ENCODE data around the gene MFAP4.

MFAP4 gene

DNA sequence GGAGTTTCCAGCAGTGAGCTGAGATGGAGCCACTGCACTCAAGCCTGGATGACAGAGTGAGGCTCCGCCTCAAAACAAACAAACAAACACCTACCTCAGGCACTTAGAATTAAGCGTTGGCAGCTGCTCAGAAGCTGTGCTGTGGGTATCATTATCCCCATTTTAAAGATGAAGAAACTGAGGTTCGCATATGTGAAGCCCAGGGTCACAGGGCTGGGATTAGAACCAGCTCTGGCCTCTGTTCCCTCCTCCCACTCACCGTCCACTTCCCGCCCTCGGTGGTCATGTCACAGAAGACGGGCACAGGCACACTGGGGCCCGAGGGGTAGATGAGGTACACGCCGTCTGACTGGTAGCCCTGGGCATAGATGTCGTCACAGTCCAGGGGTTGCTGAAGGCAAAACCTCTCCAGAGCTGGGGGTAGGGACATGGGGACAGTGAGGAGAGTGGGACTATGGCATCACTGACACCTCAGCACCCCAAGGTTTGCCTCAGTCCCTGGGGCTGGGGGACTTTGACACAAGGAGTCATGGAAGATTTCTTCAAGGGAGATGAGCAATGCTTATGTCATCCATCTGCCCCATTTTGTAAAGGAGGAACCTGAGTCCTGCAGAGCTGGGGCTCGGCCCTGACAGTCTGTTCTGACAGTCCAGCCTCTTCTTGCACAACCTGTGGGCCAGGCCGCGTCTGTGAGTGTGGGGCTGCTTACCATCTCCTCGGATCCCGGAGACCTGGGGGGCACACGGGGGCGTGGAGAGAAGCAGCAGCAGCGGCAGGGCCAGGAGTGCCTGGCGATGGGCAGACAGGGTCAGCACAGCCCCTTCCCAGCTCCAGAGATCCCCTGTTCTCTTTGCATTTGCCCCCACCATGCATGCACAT, 700 bp downstream of the MFAP4 start:
- in situ Hi-C loops (cut with MboI; ENCODE audit: low sequenced_read_pairs) = no loop called here

GRCh38 chr17:19385521-19385983, 1.4 kb downstream of the MFAP4 start:
- in situ Hi-C loops (cut with MboI; ENCODE audit: low sequenced_read_pairs) = no loop called here

GRCh38 chr17:19384723-19385391, 2.1 kb downstream of the MFAP4 start:
- in situ Hi-C loops (cut with MboI; ENCODE audit: low sequenced_read_pairs) = no loop called here

GRCh38 chr17:19383681-19384470, 3.1 kb downstream of the MFAP4 start:
- in situ Hi-C loops (cut with MboI; ENCODE audit: low sequenced_read_pairs) = no loop called here

DNA sequence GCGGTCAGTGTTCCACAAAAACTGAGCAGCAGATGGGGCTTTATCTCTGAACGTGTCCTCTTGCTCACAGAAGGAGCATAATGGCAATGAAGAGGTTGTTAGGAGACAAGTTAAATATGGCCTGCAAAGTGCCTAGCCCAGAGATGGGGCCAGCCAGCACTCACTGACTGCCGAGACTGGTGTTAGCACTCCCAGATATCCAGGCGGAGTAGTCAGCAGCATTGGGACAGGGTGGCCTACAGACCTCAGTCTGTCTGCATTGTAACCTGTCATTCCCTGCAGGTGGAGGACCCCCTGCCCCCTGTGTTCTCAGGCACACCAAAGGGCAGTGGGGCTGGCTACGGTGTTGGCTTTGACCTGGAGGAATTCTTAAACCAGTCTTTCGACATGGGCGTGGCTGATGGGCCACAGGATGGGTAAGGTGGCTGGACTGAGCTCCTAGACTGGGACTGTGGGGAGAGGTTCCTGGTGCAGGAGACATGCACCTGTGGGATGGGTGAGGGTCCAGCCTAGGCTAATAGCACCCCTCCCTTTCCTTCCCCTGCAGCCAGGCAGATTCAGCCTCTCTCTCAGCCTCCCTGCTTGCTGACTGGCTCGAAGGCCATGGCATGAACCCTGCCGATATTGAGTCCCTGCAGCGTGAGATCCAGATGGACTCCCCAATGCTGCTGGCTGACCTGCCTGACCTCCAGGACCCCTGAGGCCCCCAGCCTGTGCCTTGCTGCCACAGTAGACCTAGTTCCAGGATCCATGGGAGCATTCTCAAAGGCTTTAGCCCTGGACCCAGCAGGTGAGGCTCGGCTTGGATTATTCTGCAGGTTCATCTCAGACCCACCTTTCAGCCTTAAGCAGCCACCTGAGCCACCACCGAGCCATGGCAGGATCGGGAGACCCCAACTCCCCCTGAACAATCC, 4.2 kb downstream of the MFAP4 start:
- in situ Hi-C loops (cut with MboI; ENCODE audit: low sequenced_read_pairs) = no loop called here

DNA sequence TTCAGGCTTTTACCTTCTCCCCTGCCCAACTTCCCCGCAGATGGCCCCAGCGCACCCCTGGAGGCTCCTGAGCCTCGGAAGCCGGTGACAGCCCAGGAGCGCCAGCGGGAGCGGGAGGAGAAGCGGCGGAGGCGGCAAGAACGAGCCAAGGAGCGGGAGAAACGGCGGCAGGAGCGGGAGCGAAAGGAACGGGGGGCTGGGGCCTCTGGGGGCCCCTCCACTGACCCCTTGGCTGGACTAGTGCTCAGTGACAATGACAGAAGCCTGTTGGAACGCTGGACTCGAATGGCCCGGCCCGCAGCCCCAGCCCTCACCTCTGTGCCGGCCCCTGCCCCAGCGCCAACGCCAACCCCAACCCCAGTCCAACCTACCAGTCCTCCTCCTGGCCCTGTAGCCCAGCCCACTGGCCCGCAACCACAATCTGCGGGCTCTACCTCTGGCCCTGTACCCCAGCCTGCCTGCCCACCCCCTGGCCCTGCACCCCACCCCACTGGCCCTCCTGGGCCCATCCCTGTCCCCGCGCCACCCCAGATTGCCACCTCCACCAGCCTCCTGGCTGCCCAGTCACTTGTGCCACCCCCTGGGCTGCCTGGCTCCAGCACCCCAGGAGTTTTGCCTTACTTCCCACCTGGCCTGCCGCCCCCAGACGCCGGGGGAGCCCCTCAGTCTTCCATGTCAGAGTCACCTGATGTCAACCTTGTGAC, 5.1 kb downstream of the MFAP4 start:
- in situ Hi-C loops (cut with MboI; ENCODE audit: low sequenced_read_pairs) = no loop called here

- in situ Hi-C loops (cut with MboI; ENCODE audit: low sequenced_read_pairs) = no loop called here
Measured at GRCh38 chr17:19381361-19381740, 5.6 kb downstream of the MFAP4 start.

DNA sequence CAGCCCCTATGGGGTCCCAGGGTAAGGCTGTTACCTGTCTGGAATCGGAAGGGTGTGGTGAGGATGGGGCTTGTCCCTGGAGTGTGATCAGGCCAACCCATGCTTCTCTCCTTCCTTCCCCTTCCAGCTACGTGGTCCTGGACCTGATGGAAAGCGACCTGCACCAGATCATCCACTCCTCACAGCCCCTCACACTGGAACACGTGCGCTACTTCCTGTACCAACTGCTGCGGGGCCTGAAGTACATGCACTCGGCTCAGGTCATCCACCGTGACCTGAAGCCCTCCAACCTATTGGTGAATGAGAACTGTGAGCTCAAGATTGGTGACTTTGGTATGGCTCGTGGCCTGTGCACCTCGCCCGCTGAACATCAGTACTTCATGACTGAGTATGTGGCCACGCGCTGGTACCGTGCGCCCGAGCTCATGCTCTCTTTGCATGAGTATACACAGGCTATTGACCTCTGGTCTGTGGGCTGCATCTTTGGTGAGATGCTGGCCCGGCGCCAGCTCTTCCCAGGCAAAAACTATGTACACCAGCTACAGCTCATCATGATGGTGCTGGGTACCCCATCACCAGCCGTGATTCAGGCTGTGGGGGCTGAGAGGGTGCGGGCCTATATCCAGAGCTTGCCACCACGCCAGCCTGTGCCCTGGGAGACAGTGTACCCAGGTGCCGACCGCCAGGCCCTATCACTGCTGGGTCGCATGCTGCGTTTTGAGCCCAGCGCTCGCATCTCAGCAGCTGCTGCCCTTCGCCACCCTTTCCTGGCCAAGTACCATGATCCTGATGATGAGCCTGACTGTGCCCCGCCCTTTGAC, 6.3 kb downstream of the MFAP4 start:
- in situ Hi-C loops (cut with MboI; ENCODE audit: low sequenced_read_pairs) = no loop called here

GRCh38 chr17:19379361-19380065, 7.5 kb downstream of the MFAP4 start:
- in situ Hi-C loops (cut with MboI; ENCODE audit: low sequenced_read_pairs) = no loop called here

- in situ Hi-C loops (cut with MboI; ENCODE audit: low sequenced_read_pairs) = no loop called here
Measured at GRCh38 chr17:19378416-19379360, 8.3 kb downstream of the MFAP4 start, which contains the start of gene MAPK7. Gene MAPK7 (plus strand): TSS chr17:19378498. CDS start chr17:19378901, 403 bp downstream.

DNA sequence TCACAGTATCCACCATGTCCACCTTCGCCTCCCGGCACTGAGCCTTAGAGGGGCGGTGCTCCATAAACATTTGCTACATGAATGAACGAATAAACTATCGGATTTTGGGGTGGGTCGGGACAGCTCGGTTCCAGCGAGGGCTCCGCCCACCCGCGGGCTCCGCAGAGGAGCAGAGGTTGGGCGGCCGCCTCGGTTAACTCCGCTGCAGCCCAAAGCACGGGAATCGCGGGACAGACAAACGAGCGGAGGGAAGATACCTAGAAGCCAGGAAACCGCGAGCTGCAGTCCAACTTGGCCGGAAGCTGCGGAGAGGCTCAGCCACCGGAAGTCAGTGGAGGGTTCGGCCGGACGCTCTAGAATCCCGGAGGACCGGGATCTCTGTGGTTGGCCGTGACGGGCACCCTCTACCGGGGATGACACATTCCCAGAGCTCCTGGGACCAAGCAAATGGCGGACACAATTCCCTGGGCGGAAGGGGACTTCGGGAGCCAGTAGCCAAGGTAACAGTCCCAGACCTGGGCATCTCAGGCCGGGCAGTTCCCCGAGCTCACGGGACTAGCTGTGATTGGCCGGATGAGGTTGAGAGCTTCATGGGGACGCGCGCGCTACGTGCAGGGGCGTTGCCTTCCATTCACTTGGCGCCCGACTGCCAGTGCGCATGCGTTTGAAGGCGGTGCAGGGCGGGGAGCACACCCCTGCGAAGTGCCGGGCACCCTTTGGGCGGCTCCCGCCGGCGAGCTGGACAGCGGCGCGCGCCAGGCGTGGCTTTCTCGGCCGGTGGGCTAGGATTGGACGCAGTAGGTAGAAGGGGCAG, 9.2 kb downstream of the MFAP4 start:
- in situ Hi-C loops (cut with MboI; ENCODE audit: low sequenced_read_pairs) = no loop called here

DNA sequence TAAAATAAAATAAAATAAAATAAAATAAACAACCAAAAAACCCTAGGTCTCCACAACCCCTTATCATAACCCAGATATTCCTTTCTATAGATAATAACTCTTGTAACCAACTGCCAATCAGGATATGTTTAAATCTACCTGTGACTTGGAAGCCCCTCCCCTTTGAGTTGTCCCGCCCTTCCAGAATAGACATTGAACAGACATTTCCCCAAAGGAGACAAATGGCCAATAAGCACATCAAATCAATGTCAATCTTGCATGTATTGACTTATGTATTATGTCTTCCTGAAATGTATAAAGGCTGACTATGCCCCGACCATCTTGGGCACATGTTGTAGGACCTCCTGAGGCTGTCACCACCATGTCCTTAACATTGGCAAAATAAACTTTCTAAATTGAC, 10.2 kb downstream of the MFAP4 start:
- in situ Hi-C loops (cut with MboI; ENCODE audit: low sequenced_read_pairs) = no loop called here

GRCh38 chr17:19375732-19376131, 11.3 kb downstream of the MFAP4 start:
- in situ Hi-C loops (cut with MboI; ENCODE audit: low sequenced_read_pairs) = no loop called here

GRCh38 chr17:19374136-19374535, 12.9 kb downstream of the MFAP4 start:
- in situ Hi-C loops (cut with MboI; ENCODE audit: low sequenced_read_pairs) = loop anchor here (25.0 kb wide), 1 partner anchor 388 kb away; no protein-coding TSS in a partner anchor

DNA sequence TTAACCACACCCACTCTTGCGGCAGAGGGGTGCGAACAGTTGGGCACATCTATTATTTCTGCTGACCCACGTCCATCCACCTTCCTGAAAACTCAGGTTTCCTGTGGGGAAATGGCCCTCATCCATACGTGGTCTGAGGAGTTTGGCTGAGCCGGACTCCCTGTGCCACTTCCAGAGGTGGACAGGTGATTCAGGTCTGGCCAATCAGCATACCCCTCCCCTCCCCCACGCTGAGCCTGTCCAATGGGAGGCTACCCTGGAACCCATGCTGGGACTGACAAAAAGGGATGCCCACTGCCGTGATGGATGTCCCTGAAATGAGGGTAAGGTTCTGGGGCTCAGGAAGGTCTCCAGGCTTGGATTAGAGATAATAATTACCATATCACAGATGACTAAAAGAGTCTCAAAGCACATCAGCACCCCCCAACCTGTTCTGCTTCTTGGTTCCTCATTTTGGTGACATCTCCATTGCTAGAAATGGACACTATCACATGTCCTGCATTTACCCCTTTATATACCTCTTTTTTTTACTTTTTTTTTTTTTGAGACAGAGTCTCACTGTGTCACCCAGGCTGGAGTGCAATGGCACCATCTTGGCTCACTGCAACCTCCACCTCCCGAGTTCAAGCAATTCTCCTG, 14.0 kb downstream of the MFAP4 start:
- in situ Hi-C loops (cut with MboI; ENCODE audit: low sequenced_read_pairs) = loop anchor here (25.0 kb wide), 1 partner anchor 389 kb away; no protein-coding TSS in a partner anchor

GRCh38 chr17:19372439-19372838, 14.6 kb downstream of the MFAP4 start:
- in situ Hi-C loops (cut with MboI; ENCODE audit: low sequenced_read_pairs) = loop anchor here (25.0 kb wide), 1 partner anchor 390 kb away; no protein-coding TSS in a partner anchor
